LNCAP (cell line): Measurements from ENCODE around the gene PTGER3.

Experiments used
- CTCF ChIP-seq: fragments of 450-650 bp; IDR thresholded peaks from 2 replicates; pipeline ENCODE4 v1.5.1; 2017; ENCODE audit warnings: mild to moderate bottlenecking

PTGER3 gene

GRCh38 chr1:71026093-71026492 is 21.5 kb downstream of the PTGER3 start:
- TF ChIP-seq CTCF: no peak

- no peak for TF ChIP-seq CTCF
These were observed 24.1 kb downstream of the PTGER3 start for GRCh38 chr1:71023515-71023914.

GRCh38 chr1:71019233-71019969 is 28.2 kb downstream of the PTGER3 start:
- TF ChIP-seq CTCF: no peak

DNA sequence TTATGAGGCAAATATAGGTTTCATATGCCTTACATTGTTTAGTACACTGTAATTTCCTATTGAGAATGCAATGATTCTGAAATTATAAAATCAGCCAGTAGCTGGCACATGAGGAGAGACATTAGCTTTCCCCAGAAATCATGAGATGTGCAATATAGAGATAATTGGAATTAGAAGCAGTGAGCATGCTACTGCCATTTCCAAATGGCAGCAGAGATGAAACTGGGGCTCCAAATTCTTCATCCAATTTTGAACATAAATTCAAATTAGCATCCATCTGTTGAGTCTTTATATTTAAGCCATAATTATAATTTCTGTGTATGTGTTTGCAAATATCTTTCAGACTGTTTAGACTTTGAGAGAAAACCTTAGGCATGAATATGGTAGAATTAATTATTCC is 28.8 kb downstream of the PTGER3 start:
- no peak for TF ChIP-seq CTCF

GRCh38 chr1:71015745-71016144 is 31.9 kb downstream of the PTGER3 start:
- TF ChIP-seq CTCF: no peak

GRCh38 chr1:71014178-71014579 is 33.4 kb downstream of the PTGER3 start:
- no peak for TF ChIP-seq CTCF

- TF ChIP-seq CTCF: no peak
These were observed 44.7 kb downstream of the PTGER3 start for GRCh38 chr1:71002709-71003475.
